Measurements from ENCODE around the gene SEC24B.
"Not testable (repeated sequence)": the region's sequence is repeated elsewhere in the genome, so short reads cannot be mapped to it uniquely, and the experiment has no call there.

SEC24B gene

DNA sequence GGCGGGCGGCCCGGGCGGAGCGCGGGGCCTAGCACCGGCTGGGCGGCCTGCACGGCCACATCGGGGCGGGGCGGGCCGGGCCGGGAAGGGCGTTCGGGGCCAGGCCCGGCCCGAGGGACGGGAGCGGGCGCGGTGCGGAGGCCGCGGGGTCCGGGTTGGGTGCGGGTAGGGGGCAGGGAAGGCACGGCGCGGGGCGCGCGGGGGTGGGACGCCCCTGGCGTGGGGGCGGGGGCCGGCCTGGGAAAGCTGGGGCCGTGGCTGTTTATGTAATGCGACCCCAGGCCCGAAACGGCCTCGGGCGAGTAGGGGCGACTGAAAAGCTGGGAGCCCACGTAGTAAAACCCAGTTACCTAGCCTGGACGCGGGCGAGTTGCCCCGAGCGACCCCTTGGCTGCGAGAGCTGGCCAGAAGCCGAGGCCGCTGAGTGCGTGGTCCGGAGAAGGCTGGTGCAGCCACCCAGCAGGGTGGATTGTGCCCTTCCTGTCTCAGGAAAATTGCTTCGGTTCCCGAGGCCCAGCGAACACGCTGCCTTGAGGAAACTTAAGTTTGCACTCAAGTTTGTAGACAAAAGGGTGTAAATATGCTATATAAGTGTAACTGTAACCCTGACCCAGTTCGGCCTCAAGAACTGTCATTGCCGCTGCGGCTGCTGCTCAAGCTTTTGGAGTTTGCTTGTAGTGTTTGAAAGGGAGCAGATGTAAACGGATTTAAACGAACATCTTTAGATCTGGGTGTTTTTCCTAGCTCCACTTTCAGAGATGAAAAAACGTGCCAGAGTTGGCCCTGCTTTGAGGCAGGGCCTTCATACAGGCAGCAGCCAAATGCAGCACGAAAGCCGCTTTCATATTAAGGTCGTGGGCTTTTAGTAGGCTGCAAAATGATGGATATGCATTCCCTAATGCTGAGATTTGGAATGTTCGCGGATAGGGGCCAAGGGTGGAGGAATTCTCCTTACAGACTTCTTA is 674 bp downstream of the SEC24B start:
- DNase-seq, result no peak

DNA sequence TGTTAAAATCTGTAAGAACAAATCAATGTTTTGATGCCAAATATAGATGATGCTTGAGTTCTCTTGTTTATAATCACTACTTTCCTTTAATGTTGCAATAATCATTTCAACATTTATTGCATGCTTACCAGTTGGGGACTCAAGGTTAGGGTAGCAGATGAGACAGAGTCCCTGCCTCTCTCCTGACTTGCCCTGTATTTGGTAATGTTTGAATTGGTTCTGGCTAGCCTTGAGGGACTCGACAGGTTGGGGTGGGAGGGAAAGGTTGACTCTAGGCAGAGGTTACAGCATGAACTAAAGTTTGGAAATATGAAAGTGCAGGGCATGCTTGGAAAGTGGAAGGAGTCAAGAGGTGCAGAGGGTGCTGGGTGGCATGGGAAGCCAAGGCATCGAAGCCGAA is 2.0 kb downstream of the SEC24B start:
- DNase-seq, result no peak

DNA sequence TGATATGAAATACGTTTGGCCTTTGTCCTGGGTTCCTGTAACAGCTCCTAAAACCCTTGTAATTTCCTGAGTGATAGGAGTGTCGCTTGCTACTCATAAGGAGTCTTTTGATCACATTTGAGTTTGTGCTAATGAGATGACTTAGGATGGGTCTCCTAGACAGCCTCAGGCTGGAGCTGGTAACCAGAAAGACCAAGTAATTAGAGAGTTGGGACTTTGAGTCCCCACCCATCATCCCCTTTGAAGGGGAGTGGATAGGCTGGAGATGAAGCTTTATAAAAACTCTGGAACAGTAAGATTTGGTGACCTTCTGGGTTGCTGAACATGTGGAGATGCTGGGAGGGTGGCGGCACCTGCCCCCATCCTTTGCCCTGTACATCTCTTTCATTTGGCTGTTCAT is 2.9 kb downstream of the SEC24B start:
- DNase-seq, result no peak

DNA sequence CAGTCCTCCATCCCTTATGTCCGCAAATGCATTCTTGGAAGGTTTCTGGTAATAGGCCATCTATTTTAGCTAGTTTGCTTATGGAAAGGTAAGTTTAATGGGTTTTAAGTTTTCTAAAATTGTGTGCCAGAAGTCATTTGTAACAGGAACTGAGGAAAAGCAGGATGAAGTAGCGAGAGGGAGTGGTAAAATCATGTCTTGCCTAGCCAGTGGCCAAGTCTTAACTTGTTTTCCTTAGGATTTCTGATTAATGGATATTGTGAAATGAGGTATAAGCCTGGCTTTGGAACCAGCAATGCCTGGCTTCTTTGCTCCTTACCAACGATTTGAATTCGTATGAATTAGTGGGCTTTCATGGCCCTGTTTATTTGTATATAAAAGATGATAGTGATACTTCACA is 7.3 kb downstream of the SEC24B start:
- DNase-seq, result no peak

DNA sequence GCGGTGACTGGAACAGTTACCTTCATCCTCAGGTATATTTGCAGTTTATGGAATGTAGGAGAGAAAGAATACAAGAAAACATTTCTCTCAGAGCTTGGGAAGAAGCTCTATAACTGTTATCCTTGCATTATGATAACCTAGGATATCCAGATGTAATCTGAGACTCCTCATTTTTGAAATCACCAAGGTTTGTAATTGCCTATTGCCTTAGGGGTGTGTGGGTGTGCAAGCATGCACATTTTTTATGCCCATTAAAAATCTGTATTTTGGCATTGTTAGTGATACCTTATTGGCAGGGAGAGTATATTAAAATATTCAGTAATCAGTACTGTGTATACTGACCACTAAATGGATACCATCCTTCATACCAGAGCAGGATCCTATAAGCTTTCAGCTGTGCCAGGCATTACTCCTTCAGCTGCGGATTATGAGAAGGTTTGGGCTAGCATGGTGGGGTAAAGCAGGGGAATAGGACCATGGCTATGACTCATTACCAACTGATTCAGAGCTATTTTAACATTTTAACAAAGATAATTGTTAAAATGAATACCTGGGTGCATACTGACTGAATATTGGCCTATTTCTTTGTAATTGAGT is 8.3 kb downstream of the SEC24B start:
- DNase-seq, result no peak

DNA sequence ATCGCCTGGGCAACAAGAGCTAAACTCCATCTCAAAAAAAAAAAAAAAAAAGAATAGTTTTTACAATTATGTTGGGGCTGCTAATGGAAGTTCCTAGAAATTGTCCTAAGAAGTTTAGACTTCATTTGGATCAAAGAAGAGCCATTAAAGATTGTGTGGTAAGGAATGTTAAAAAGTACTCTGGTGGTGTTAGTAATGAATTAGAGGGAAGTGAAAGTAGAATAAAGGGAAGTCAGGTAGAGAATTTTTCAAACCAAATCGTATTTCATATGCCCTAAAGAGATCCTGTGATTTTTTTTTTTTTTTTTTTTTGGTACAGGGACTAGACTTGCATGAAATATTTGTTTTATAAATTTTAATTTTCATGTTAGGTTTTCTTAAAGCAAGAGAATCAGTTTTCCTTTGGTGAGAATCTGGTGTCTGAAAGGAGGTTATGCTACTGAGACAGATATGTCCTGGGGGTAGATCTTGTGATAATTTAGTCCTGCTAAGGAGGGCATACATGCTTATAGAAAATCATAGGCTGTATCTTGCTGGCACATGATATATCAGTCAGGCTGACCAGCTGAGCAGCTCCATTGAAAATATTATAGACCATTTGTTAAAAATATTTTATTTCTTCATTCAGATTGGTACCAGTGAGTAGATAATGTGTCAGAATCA is 10.7 kb downstream of the SEC24B start:
- DNase-seq, result no peak

DNA sequence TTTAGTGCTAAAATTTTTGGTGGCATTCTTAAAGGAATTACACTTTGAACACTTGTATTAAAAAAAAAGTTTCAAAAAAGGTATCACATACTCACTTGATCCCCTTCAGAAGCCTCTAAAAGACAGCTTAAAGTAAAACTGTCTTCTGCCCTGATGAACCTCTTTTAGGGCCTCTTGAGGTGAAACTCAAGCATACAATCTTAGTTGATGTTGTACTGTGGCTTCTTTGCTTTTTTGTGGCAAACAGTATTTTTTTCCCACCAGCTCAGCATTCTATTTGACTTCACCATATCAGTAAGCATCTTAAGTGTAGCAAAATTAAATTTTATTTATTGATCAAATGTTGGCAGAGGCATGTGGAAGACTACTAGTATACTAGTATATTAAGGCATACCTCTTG is 13.7 kb downstream of the SEC24B start:
- DNase-seq, result no peak

DNA sequence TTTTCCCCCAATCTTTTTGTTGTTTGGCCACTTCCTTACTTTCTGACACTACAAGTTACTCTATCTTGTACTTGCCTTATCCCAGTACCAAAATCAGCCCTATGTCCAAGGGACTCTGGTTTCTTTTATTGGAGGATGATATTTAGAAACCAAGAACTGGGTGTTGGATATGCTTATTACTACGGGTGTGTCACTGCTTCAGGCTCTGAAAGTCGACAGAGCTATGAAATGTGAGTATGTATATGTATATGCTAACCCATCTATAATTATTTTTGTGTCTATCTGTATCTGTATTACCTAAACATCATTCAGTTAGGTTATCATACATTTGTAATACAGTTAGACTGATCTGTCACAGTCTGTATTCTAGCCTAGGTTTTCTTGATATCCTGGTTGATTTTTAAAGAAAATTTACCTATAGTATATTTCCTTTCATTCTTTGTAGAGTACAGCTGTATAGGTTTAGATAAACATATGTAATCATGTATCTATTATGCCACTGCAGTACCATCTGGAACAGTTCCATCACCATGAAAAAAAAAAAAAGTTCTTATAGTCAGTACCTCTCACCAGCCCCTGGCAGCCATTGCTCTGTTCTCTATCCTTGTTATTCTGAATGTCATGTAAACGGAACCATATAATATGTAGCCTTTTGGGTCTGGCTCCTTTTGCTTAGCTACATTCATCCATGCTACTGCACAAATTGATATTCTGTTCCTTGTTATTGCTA is 18.1 kb downstream of the SEC24B start:
- DNase-seq, result no peak

DNA sequence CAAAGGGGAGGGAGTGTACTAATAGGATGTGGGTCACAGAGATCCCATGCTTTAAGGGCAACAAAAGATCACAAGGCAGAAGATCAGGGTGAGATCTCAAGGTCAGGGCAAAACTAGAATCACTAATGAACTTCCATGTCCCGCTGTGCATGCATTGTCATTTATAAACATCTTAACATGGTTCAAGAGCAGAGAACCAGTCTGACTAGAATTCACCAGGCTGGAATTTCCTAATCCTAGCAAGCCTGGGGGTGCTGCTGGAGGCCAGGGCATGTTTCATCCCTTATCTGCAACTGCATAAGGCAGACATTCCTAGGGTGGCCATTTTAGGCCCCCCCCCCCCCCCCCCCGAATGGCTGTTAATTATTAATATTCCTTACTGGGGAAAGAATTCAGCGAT is 19.5 kb downstream of the SEC24B start:
- not testable (repeated sequence) for DNase-seq

DNA sequence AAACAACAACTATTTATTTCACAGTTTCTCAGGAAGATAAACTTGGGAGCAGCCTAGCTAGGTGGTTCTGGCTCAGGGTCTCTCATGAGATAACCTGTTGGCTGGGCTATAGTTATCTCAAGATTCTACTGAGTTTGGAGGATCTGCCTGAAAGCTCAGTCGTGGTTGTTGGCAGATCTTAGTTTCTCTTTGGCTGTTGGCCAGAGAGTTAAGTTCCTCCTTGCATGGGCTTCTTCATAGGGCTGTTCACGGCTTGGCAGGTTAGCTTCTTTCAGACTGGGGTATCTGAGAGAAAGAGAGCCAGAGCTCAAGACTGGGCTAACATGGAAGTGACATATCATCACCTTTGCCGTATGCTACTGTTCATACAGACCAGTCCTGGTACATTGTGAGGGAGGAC is 28.7 kb downstream of the SEC24B start:
- DNase-seq, result no peak

DNA sequence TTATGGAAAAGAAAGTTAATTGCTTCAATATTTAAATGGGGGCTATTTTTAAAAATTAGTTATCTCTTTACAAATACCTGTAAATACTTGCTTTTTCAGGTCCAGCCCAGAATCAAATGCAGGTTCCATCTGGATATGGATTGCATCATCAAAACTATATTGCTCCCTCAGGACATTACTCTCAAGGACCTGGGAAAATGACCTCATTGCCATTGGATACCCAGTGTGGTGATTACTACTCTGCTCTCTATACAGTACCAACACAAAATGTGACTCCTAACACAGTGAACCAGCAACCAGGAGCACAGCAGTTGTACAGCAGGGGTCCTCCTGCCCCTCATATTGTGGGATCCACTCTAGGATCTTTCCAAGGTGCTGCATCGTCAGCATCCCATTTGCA is 29.2 kb downstream of the SEC24B start:
- DNase-seq, result no peak

DNA sequence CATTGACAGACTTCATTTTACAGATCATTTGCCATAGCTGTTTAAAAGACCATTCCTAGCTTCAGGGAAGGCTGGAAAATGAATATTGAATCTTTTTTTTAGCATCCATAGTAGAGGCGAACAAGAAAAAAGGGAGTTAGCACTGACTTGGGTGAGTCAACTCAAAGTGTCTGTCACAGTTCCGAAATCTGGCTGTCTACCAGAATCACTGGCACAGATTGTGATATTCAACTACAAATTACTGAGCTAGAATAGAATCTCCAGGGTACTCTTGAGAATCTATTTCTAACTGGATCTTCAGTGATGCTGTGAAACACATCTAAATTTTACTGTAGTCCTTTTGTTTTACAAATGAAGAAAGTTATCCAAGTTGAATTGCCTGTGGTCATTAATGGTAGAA is 31.5 kb downstream of the SEC24B start:
- no peak for DNase-seq

DNA sequence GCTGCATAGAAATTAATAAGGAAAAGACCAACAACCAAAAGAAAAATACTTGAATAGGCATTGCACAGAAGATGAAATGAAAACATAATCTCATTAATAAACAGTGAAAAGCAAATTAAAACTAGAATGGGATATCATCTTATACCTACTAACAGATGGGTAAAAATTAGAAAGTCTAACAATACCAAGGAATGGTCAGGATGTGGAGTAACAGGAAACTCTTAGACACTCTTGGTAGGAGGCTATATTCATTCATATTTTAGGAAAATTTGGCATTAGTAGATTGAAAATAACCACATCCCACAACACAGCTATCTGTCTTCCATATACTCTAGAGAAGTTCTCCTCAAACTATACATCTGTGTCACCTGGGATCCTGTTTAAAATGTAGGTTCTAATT is 36.3 kb downstream of the SEC24B start:
- DNase-seq, result no peak

DNA sequence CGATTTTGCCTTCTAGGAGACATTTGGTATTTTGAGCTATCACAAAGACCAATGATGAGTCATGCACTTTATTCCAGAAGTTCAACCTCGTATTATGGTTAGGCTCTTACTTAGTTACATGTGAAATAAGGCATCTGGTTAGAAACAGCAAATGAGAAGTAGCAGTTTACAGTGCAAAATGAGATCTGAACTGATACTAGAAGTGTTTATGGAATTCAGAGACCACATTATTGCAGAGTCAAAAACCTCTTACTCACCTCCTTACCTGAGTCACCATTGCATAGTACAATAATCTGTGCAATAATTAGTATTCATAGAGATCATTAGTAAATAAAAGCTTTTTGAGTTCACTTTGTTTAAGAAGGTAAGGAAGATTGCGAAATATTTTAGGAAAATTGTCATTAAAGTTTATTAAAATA is 38.7 kb downstream of the SEC24B start:
- no peak for DNase-seq

DNA sequence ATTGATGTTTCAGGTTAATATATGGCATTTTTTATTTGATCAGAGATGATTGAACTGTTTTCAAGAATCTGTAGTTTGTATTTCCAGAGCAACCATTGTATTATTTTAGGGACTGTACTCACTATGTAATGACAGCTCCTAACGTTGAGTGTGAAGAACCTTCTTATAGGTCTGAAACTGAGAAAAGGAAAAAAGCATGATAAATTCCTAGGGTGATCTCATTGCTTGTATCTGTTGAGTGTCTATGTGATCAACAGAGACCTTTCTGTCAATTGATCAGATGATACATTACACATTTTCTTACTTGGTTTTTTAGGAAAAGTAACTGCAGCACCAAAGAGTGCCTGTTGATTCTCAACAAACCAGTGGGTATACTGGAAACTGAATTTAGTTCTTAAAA is 40.2 kb downstream of the SEC24B start:
- DNase-seq, result no peak

DNA sequence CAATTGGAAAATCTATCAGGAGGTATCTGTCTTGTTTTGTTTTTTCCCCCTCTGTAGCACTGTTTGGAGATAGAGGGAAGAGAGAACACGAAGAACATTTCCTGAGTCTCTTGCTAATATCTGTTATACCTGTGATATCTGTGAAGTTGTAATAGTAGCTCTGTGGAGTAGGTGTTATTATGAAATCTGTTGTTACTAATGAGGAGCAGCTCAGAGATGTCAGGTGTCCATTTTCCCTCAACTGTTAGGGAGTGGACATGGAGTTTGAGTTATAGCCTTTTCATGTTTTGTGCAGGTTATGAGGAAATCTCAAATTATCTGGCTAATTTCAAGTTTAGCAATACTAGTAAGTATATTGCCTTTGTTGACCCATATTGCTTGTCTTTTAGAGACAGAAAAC is 52.4 kb downstream of the SEC24B start:
- DNase-seq, result no peak

DNA sequence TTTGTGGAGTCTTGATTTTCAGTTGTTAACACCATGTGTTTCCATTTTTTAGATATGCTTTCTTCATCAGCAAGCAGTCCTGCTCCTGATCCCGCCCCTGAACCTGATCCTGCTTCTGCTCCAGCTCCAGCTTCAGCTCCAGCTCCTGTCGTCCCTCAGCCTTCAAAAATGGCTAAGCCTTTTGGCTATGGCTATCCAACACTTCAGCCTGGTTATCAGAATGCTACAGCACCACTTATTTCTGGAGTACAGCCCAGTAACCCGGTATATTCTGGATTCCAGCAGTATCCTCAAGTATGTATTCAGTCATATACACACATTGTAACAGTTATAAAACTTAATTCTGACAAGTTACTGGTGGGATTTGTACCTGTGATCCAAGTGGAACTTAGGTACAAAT is 60.9 kb downstream of the SEC24B start:
- DNase-seq, result no peak

DNA sequence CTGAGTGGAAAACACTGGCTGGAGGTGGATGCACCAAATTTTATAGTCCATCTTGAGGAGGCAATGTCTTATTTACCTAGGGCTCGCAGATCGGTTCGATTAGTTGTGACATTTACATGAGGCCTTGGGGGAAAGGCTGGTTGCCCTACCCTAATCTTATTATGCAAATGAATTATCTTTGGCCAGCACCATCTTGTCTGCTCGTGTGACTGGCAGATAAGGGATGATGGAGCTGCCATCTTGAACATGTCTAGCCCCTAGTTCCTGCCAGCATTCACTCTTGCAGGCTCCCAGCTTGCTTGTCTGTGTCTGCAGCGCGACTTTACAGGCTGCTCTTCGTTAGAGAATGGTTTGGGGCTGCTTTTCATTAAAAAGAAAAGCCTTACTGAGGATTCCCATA is 61.9 kb downstream of the SEC24B start:
- DNase-seq, result no peak

DNA sequence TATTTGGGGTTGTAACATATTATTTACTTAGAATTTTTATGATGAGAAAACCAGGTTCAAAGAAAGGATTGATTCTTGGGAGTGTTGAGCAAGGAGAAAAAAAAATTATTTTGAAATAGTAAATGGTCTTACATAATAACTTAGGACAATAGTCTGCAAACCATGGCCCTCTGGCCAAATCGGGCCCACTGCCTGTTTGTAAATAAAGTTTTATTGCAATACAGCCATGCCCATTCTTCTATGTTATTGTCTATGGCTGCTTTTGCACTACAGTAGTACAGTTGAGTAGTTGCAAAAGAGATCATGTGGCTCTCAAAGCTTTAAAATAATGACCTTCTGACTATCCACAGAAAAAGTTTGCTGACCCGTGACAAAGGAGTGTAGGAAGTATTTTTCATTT is 63.3 kb downstream of the SEC24B start:
- no peak for DNase-seq

DNA sequence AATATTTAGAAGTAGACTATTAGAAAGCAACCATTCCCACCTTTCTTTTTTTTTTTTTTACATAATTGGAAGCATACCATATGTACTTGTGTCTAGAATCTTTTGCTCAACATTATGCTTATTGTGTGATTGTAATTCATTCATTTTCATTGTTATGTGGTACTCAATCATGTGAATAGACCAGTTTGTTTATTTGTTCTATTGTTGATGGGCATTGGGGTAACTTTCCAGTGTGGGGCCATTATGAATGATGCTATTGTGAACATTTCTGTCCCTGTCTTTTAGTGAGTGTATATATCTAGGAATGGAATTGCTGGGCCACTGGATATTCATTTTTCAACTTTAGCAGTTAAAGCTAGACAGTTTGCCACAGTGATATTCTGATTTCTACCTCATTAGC is 63.9 kb downstream of the SEC24B start:
- DNase-seq, result no peak

DNA sequence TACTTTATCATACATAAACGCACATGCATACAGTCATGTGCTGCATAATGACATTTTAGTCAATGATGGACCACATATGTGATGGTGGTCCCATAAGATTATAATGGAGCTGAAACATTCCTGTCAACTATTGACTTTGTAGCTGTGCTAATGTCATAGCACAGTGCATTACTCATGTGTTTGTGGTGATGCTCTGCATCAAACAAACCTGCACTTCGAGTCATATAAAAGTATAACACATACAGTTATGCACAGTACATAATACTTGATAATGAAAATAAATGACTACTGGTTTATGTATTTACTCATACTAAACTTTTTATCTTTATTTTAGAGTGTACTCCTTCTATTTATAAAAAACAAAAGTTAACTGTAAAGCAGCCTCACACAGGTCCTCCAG is 65.9 kb downstream of the SEC24B start:
- no peak for DNase-seq

DNA sequence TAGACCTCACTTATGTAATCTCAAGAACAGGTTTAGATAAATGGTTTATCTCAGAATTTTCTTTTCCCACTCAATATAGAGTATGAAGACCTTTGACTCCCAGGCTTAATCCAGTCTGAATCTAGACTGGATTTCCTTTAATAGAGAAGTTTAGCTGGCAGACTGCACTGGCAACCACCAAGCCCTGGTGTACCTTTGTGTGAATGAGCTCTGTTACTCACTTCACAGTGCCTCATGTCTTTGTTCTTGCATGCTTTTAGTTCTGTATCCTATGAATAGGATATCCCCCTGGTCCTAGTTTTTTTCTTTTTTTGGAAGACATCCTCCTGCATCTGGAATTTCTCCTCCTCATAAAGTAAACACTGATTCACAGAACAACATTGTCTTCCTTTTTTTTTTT is 73.3 kb downstream of the SEC24B start:
- no peak for DNase-seq

DNA sequence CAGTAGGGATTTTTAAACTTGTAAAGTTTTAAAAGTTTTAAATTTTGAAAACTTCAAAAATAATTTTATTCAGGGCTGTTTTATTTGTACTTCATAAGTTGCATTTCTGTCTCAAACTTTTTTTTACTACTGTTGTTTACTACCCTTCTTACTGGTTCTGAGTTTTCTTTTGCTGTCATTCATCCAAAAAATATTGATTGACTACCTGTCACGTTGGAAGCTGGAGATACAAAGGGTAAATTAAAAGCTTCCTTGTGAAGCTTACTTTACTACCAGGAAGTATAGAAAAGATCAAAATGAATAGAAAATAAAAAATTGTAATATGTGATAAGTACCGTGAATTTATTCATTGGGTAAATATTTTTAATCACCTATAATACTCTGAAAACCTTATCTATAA is 77.1 kb downstream of the SEC24B start:
- no peak for DNase-seq
